Hippocampal formation (tissue), 2 donors: ENCODE measurements around the gene CYTH3.
A peak's percentile ranks its signal among the peaks of the same experiment; 100 is the strongest.
"Not testable (repeated sequence)": the region's sequence is repeated elsewhere in the genome, so short reads cannot be mapped to it uniquely, and the experiment has no call there.

Experiments
- DNase-seq, 2 donors: peaks; one replicate each; lab custom pipeline; 2025; lab: John Stamatoyannopoulos, UW

The CYTH3 gene

GRCh38 chr7:6198689-6199595 lies 73.5 kb downstream of the CYTH3 start:
- no peak for DNase-seq

GRCh38 chr7:6197801-6198551 lies 74.4 kb downstream of the CYTH3 start:
- DNase-seq = no peak

GRCh38 chr7:6193709-6194108 lies 78.7 kb downstream of the CYTH3 start:
- DNase-seq = no peak

- not testable (repeated sequence) for DNase-seq
These were observed 81.9 kb downstream of the CYTH3 start for GRCh38 chr7:6190563-6190962.

GRCh38 chr7:6188389-6188788 lies 84.0 kb downstream of the CYTH3 start:
- DNase-seq = no peak

GRCh38 chr7:6186577-6186976 lies 85.8 kb downstream of the CYTH3 start:
- DNase-seq = no peak

GRCh38 chr7:6182993-6183392 lies 89.4 kb downstream of the CYTH3 start:
- DNase-seq = no peak

- no peak for DNase-seq
These were observed 91.3 kb downstream of the CYTH3 start for GRCh38 chr7:6181136-6181535.

- DNase-seq = no peak
These were observed 92.1 kb downstream of the CYTH3 start for GRCh38 chr7:6180344-6180725.

GRCh38 chr7:6179620-6180343 lies 92.6 kb downstream of the CYTH3 start:
- no peak for DNase-seq

GRCh38 chr7:6178298-6179029 lies 94.0 kb downstream of the CYTH3 start:
- no peak for DNase-seq

- DNase-seq = no peak
These were observed 96.8 kb downstream of the CYTH3 start for GRCh38 chr7:6175645-6176044.

- peak in 1 of 2 donors; percentile 21 for DNase-seq
These were observed 99.5 kb downstream of the CYTH3 start for GRCh38 chr7:6172910-6173295.

- DNase-seq = no peak
These were observed 100.1 kb downstream of the CYTH3 start for GRCh38 chr7:6172224-6172909.

- no peak for DNase-seq
These were observed 100.7 kb downstream of the CYTH3 start for GRCh38 chr7:6171532-6172223.

- no peak for DNase-seq
These were observed 101.6 kb downstream of the CYTH3 start for GRCh38 chr7:6170571-6171531.

- no peak for DNase-seq
These were observed 102.5 kb downstream of the CYTH3 start for GRCh38 chr7:6169805-6170520.

GRCh38 chr7:6168477-6168868 lies 104.0 kb downstream of the CYTH3 start:
- DNase-seq = no peak
